Esophagus squamous epithelium (tissue), 5 donors: ENCODE data around the gene FOSB. TPM values are rescaled to one million over a fixed set of nuclear protein-coding genes. Genes with fewer than 3 reads are reported as not detected.

Experiments used
- DNase-seq: peaks from one replicate; lab custom pipeline; 2025; lab: John Stamatoyannopoulos, UW
- H3K27ac ChIP-seq, 4 donors: fragments of 200-600 bp; sonication (generic); one replicate each; pipeline ENCODE4 v1.5.1; 2016 to 2019; ENCODE audit warnings: mild to moderate bottlenecking in 1 of 4
- H3K27me3 ChIP-seq, 4 donors: fragments of 200-600 bp; sonication (generic); 1 replicate in 3 of 4; 2 replicates in 1 of 4; pipeline versions ENCODE4 v1.5.1 to v1.6.0; 2017 to 2021; ENCODE audit warnings: antibody characterized with exemption in 1 of 4
- H3K36me3 ChIP-seq, 3 donors: fragments of 200-600 bp; sonication (generic); one replicate each; pipeline ENCODE4 v1.5.1; 2016 to 2019
- H3K4me1 ChIP-seq, 3 donors: fragments of 200-600 bp; sonication (generic); one replicate each; pipeline ENCODE4 v1.5.1; 2017 to 2019
- H3K4me3 ChIP-seq, 4 donors: fragments of 200-600 bp; sonication (generic); 1 replicate in 3 of 4; 2 replicates in 1 of 4; pipeline ENCODE4 v1.5.1; 2016 to 2019; ENCODE audit warnings: mild to moderate bottlenecking in 2 of 4, moderate library complexity in 1 of 4
- H3K9me3 ChIP-seq, 3 donors: fragments of 200-600 bp; sonication (generic); one replicate each; pipeline ENCODE4 v1.5.1; 2016 to 2019
- POLR2A ChIP-seq, 4 donors: fragments of 450-650 bp; IDR thresholded peaks; one replicate each; pipeline ENCODE4 v1.6.1; 2017; ENCODE audit warnings: antibody characterized with exemption in 4 of 4, mild to moderate bottlenecking in 4 of 4, moderate library complexity in 3 of 4
- WGBS, 2 donors: methylation state at CpG; one replicate each; pipeline ENCODE4 v1.1.5; 2018; 5-methylcytosine and 5-hydroxymethylcytosine counted together
- intact Hi-C: fragments of 100-400 bp; cut with DNase I; formaldehyde crosslinking; loops from one replicate; pipeline ENCODE4 v1.15.0; 2022
- total RNA-seq, 4 donors: library from RNA; depleted of rRNA; stranded (reverse); fragments of >200 nt; gene quantifications; one replicate each; pipeline ENCODE4 v1.1.0, GENCODE V29; 2016
- TF ChIP-seq, protein P1 (sequence below), 6 experiments: fragments of 450-650 bp in 4 of 6; fragments of 200-600 bp in 2 of 6; sonication (generic) in 2 of 6; IDR thresholded peaks; one replicate each; pipeline ENCODE4 v1.5.1; 2016 to 2019; ENCODE audit warnings: antibody characterized with exemption in 6 of 6, mild to moderate bottlenecking in 4 of 6, moderate library complexity in 4 of 6
- donor health status: DM: yes; HTN: yes; CAD: no.

Gene FOSB
- total RNA-seq = 1 to 10 TPM; 1.7 to 4.6 (median 2.5) TPM

DNA sequence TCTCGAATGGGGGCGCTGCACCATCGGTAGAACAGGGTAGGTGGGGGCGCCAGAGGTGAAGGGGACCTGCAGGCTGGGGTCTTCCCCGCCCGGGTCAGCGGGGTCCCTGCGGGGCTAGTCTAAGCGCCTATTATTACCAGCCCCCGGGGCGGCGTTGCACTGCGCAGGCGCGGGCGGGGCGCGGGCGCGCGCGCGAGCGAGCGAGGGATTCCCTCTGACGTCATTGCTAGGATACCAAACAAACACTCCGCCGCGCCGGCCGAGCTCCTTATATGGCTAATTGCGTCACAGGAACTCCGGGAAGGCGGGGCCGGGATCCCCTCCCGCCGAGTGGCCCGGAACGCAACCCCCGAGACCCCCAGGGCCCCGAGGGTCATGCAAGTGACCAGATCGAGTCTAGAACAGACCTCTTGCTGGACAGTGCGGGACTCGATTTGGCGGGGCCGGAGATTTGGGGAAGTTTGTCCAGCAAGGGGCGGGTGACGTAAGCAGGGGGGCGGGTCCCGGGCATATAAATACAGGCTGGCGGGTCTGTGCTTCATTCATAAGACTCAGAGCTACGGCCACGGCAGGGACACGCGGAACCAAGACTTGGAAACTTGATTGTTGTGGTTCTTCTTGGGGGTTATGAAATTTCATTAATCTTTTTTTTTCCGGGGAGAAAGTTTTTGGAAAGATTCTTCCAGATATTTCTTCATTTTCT is at the start of gene FOSB:
TSS of gene FOSB (plus strand) at position 541 of the 703 bp plus-strand sequence. CDS start 591 bp downstream, outside the sequence.
- TF ChIP-seq POLR2A (IDR thresholded peaks at IDR 0.05) = peak in 3 of 4 donors; percentile 75 to 91 (median 89)
- TF ChIP-seq, protein P1, sequence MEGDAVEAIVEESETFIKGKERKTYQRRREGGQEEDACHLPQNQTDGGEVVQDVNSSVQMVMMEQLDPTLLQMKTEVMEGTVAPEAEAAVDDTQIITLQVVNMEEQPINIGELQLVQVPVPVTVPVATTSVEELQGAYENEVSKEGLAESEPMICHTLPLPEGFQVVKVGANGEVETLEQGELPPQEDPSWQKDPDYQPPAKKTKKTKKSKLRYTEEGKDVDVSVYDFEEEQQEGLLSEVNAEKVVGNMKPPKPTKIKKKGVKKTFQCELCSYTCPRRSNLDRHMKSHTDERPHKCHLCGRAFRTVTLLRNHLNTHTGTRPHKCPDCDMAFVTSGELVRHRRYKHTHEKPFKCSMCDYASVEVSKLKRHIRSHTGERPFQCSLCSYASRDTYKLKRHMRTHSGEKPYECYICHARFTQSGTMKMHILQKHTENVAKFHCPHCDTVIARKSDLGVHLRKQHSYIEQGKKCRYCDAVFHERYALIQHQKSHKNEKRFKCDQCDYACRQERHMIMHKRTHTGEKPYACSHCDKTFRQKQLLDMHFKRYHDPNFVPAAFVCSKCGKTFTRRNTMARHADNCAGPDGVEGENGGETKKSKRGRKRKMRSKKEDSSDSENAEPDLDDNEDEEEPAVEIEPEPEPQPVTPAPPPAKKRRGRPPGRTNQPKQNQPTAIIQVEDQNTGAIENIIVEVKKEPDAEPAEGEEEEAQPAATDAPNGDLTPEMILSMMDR (IDR thresholded peaks at IDR 0.05) = peak in 1 of 6 experiments; percentile 16
- Histone ChIP-seq H3K4me3 (peak within 1 kb of the TSS; percentile 61 to 84 (median 78)), H3K27ac (peak within 1 kb of the TSS; percentile 98 to 99 (median 98)), H3K9me3 (no peaks in the 10 kb centered on the region), H3K36me3 (no peaks in the 10 kb centered on the region), H3K27me3 (peaks cover 0 to 7% (median 0%) of the 10 kb centered on the region in 4 donors), H3K4me1 (peaks cover 23 to 41% (median 23%) of the 10 kb centered on the region in 3 donors)
- WGBS, 2 donors = 0% methylated on average over 10 of the region's 56 CpGs
- DNase-seq = peak; percentile 84
- intact Hi-C loops = no loop called here

GRCh38 chr19:45418802-45419201 is 49.0 kb upstream of the FOSB start:
- Histone ChIP-seq H3K4me3 (no peak overlapping the region), H3K27ac (no peak overlapping the region), H3K27me3 (no peaks in the 10 kb centered on the region), H3K36me3 (peaks cover 4 to 87% (median 10%) of the 10 kb centered on the region in 3 donors), H3K9me3 (no peaks in the 10 kb centered on the region), H3K4me1 (peaks cover 11 to 56% (median 15%) of the 10 kb centered on the region in 3 donors)
- TF ChIP-seq, protein P1 (IDR thresholded peaks at IDR 0.05) = no peak
- no peak for TF ChIP-seq POLR2A (IDR thresholded peaks at IDR 0.05)
- 59 to 78% methylated on average over 4 to 8 of the region's 9 CpGs for WGBS, 2 donors
- DNase-seq = no peak
- intact Hi-C loops = no loop called here

GRCh38 chr19:45419396-45419795 is 48.4 kb upstream of the FOSB start:
- 60 to 71% methylated on average over 1 to 4 of the region's 4 CpGs for WGBS, 2 donors
- H3K36me3 ChIP-seq = peaks cover 4 to 82% (median 9%) of the 10 kb centered on the region in 3 donors
- H3K27me3 ChIP-seq = no peaks in the 10 kb centered on the region
- intact Hi-C loops = no loop called here
- no peak overlapping the region for H3K4me3 ChIP-seq
- TF ChIP-seq POLR2A (IDR thresholded peaks at IDR 0.05) = no peak
- TF ChIP-seq, protein P1 (IDR thresholded peaks at IDR 0.05) = no peak
- H3K27ac ChIP-seq = peak overlapping the region in 1 of 4 donors; percentile 25
- no peak for DNase-seq
- peaks cover 15 to 62% (median 16%) of the 10 kb centered on the region in 3 donors for H3K4me1 ChIP-seq
- H3K9me3 ChIP-seq = no peaks in the 10 kb centered on the region

- H3K9me3 ChIP-seq = no peaks in the 10 kb centered on the region
- DNase-seq = no peak
- no peaks in the 10 kb centered on the region for H3K27me3 ChIP-seq
- TF ChIP-seq POLR2A (IDR thresholded peaks at IDR 0.05) = no peak
- no peak overlapping the region for H3K4me3 ChIP-seq
- H3K36me3 ChIP-seq = peaks cover 4 to 77% (median 5%) of the 10 kb centered on the region in 3 donors
- WGBS, 2 donors = no CpG with 5 or more reads among the region's 3 CpGs
- intact Hi-C loops = no loop called here
- peak overlapping the region in 1 of 4 donors; percentile 25 for H3K27ac ChIP-seq
- H3K4me1 ChIP-seq = peaks cover 15 to 67% (median 16%) of the 10 kb centered on the region in 3 donors
These were observed 47.9 kb upstream of the FOSB start for GRCh38 chr19:45419895-45420294.

GRCh38 chr19:45420356-45420755 is 47.4 kb upstream of the FOSB start:
- intact Hi-C loops = no loop called here
- Histone ChIP-seq H3K27me3 (no peaks in the 10 kb centered on the region), H3K27ac (no peak overlapping the region), H3K9me3 (no peaks in the 10 kb centered on the region), H3K4me1 (peaks cover 15 to 71% (median 16%) of the 10 kb centered on the region in 3 donors), H3K4me3 (no peak overlapping the region), H3K36me3 (peaks cover 4 to 73% (median 4%) of the 10 kb centered on the region in 3 donors)
- 68 to 78% methylated on average over 5 to 8 of the region's 10 CpGs for WGBS, 2 donors
- TF ChIP-seq, protein P1 (IDR thresholded peaks at IDR 0.05) = no peak
- DNase-seq = no peak
